HT1080 (cell line): Measurements from ENCODE around the gene ARL5A. TPM values are rescaled to one million over a fixed set of nuclear protein-coding genes. Genes with fewer than 3 reads are reported as not detected.

Experiments
- DNase-seq: peaks from one replicate; pipeline ENCODE4 v3.0.0-alpha.2; 2015; ENCODE audit warnings: low read depth
- total RNA-seq: library from RNA; depleted of rRNA; stranded (reverse); fragments of >200 nt; shearing (Covaris generic); gene quantifications from 2 replicates; pipeline ENCODE4 v1.2.3, GENCODE V29; 2014; rRNA removed

The ARL5A gene
- total RNA-seq, 1 experiment from 2014 or later: 94.7 TPM

GRCh38 chr2:151767536-151767935, 60.7 kb downstream of the ARL5A start:
- DNase-seq: peak; percentile 21

- DNase-seq: peak; percentile 15
These were observed 61.6 kb downstream of the ARL5A start for GRCh38 chr2:151766437-151767153.

DNA sequence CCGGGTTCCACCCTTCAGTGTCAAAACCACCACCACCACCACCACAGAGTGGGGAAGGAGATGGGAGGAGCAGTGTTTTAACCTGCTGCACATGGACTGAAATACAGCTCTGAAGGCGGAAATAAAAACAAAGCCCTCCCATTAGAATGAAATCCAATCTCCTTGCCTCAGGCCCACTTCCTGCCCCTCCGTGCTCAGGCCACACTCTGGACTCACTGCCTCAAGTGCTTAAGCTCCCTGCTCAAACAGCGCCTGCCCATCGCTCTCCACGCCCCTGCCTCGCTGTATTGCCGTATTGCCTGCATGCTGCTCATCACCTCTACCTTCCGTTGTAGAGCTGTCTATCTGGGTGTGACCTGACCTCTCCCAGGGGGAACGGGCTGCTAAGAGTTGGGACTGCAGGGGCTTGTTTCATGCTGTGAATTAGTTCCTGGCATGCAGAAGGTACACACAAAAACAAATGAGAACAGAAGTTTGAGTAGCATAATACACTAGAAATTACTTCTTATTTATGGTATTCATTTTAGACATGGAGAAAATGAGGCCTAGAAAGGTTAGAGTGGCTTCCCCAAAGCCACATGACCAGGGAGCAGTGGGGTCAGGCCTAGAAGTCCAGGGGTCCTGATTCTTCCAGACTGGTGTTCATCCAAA, 62.3 kb downstream of the ARL5A start:
- DNase-seq: no peak

DNA sequence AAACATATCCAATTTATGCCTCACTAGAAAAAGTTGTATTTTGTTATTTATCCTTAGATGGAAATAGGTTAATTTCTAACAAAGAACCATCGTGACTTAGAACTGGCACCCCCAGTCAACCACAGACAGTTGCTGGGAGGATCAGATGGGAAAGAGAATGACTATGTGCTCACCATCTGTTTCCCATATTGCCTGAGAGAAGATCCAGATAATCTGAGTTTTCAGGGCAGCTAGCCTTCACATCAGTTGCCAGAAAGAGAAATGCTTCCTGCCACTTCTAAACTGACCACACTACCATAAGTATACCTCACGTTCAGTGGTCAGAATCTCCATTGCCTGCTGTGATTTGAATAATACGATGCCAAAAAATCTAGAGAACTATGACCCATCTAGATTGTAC, 65.5 kb downstream of the ARL5A start:
- no peak for DNase-seq

DNA sequence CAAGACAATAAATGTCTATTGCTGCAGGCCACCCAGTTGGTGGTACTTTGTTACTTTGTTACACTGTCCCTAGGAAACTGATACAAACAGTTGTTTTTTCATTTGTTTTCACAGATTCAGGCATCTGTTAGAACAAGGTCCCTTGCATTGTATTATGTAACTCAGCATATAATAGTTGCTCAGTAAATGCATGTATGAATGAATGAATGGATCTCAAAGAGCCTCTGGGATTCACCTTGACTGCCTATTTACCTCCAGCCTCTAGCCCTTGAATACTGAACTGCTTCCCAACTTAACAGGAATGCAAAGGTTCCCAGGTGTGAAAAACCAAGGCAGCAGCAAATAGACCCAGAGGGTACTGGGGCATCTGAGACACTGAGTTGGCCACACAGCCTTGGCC, 66.5 kb downstream of the ARL5A start:
- DNase-seq: no peak

DNA sequence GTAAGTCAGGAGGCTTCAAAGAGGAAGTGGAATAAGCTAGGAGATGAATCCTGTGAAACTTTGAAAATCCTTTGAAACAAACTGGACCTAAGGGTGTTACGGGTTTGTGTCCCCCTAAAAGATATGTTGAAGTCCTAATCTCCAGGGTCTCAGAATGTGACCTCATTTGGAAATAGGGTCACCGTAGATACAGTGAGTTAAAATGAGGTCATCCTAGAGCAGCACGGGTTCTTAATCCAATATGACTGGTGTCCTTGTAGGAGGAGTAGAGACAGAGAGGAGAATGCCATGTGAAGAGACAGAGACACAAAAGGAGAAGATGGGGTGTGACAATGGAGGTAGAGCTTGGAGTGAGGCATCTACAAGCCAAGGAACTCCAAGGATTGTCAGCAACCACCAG, 67.0 kb downstream of the ARL5A start:
- DNase-seq: no peak

DNA sequence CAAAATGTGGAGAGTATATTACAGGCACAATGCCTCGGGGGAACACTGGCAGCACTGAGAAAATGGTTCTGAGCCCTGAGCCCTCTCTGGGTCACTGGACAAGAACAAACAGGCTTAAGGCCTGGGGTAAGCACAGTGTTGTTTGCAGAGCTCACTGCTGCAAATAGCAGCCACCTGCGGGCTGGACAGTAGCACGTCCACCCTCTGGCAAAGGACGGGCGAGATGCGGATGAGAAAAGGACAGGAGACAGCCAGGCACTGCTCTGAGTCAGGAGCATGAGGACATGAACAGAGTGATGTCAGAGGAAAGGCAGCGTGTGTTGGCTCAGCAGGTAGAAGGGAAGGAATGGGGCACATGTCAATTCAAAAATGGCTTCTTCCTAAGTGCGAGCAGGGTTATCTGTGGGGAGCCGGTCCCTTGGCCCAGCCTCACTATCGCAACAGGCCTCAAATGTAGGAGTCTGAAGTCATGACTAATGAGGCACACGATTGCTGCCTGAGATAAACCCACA, 68.0 kb downstream of the ARL5A start:
- DNase-seq: no peak

- no peak for DNase-seq
These were observed 69.5 kb downstream of the ARL5A start for GRCh38 chr2:151758744-151759143.

- no peak for DNase-seq
These were observed 70.4 kb downstream of the ARL5A start for GRCh38 chr2:151757861-151758260.

- DNase-seq: no peak
These were observed 71.4 kb downstream of the ARL5A start for GRCh38 chr2:151756820-151757219.

- DNase-seq: no peak
These were observed 73.8 kb downstream of the ARL5A start for GRCh38 chr2:151754253-151754897.

DNA sequence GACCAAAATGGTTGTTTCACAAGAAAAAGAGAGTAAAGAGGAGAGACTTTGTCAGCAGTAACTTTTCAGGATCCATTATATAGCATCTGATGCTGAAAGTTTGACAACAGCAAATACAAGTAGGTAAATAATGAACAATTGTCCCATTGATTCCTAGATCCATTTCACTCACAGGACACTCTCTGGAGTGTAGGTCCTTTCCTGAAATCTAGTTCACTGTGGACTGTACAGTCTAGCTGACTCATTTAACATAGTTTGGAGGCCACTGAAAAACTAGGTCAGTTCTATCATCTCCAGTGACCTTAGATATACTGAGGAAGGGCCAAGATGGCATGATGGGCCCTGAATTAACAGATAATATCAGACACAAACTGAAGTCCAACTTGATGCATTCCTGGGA, 74.7 kb downstream of the ARL5A start:
- no peak for DNase-seq

Other genes starting within 250 kb of the ARL5A start
- gene NEB, start 93.9 kb downstream of the ARL5A start, total RNA-seq: 0.02 and 0.23 TPM in 2 replicates